Measurements from ENCODE around the gene ZMYND19.
"Not testable (repeated sequence)": the region's sequence is repeated elsewhere in the genome, so short reads cannot be mapped to it uniquely, and the experiment has no call there.

The ZMYND19 gene

GRCh38 chr9:137626464-137626863 is 36.2 kb upstream of the ZMYND19 start:
- Histone ChIP-seq H3K4me1 (no peaks in the 10 kb centered on the region), H2AFZ (no peak overlapping the region), H3K27ac (no peak overlapping the region), H3K4me2 (ENCODE audit: low read length) (no peak overlapping the region), H3K9me3 (ENCODE audit: control insufficient read depth, low read length) (no peaks in the 10 kb centered on the region), H3K9ac (no peak overlapping the region), H3K27me3 (ENCODE audit: control insufficient read depth, insufficient read depth, low read length) (no peaks in the 10 kb centered on the region), H3K36me3 (ENCODE audit: control insufficient read depth, insufficient read depth, low read length) (no peaks in the 10 kb centered on the region), H3K79me2 (peaks cover 57% of the 10 kb centered on the region), H3K4me3 (ENCODE audit: low read depth, low read length) (no peak overlapping the region)
- no peak for TF ChIP-seq CTCF (IDR thresholded peaks at IDR 0.05)

DNA sequence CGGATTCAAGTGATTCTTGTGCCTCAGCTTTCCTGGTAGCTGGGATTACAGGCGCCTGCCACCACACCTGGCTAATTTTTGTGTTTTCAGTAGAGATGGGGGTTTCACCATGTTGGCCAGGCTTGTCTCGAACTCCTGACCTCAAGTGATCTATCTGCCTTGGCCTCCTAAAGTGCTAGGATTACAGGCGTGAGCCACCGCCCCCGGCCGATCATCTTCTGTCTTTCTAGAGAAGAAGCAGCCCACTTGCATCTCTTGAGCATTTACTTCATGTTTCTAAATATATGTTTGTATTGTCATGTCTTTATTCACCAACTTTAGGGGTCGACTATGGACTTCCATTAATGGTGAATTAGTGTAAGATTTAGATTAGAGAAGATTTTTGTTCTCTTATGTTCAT is 31.9 kb upstream of the ZMYND19 start:
- H2AFZ ChIP-seq; H3K9ac ChIP-seq; H3K4me2 ChIP-seq (ENCODE audit: low read length); H3K9me3 ChIP-seq (ENCODE audit: control insufficient read depth, low read length); H3K27ac ChIP-seq; H3K4me1 ChIP-seq; H3K27me3 ChIP-seq (ENCODE audit: control insufficient read depth, insufficient read depth, low read length); H3K4me3 ChIP-seq (ENCODE audit: low read depth, low read length); H3K36me3 ChIP-seq (ENCODE audit: control insufficient read depth, insufficient read depth, low read length): not testable (repeated sequence)
- peaks cover 47% of the 10 kb centered on the region for H3K79me2 ChIP-seq

- no peaks in the 10 kb centered on the region for H3K4me1 ChIP-seq
- no peak overlapping the region for H3K27ac ChIP-seq
These were observed 30.9 kb upstream of the ZMYND19 start for GRCh38 chr9:137621131-137621757.

GRCh38 chr9:137620581-137620980 is 30.3 kb upstream of the ZMYND19 start:
- peaks cover 40% of the 10 kb centered on the region for H3K79me2 ChIP-seq
- no peak overlapping the region for H3K4me3 ChIP-seq (ENCODE audit: low read depth, low read length)
- H2AFZ ChIP-seq: no peak overlapping the region
- H3K27me3 ChIP-seq (ENCODE audit: control insufficient read depth, insufficient read depth, low read length): no peaks in the 10 kb centered on the region
- H3K4me1 ChIP-seq: no peaks in the 10 kb centered on the region
- H3K9me3 ChIP-seq (ENCODE audit: control insufficient read depth, low read length): no peaks in the 10 kb centered on the region
- H3K4me2 ChIP-seq (ENCODE audit: low read length): no peak overlapping the region
- no peak overlapping the region for H3K9ac ChIP-seq
- no peak overlapping the region for H3K27ac ChIP-seq
- no peaks in the 10 kb centered on the region for H3K36me3 ChIP-seq (ENCODE audit: control insufficient read depth, insufficient read depth, low read length)
- TF ChIP-seq CTCF (IDR thresholded peaks at IDR 0.05): no peak

More at GRCh38 chr9:137621131-137621757, 30.9 kb upstream of the ZMYND19 start:
- H3K27me3 ChIP-seq (ENCODE audit: control insufficient read depth, insufficient read depth, low read length): no peaks in the 10 kb centered on the region
- H3K9ac ChIP-seq: no peak overlapping the region
- H3K4me3 ChIP-seq (ENCODE audit: low read depth, low read length): no peak overlapping the region
- TF ChIP-seq CTCF (IDR thresholded peaks at IDR 0.05): no peak
- H3K79me2 ChIP-seq: peaks cover 40% of the 10 kb centered on the region
- H3K9me3 ChIP-seq (ENCODE audit: control insufficient read depth, low read length): no peaks in the 10 kb centered on the region
- H2AFZ ChIP-seq: no peak overlapping the region
- no peak overlapping the region for H3K4me2 ChIP-seq (ENCODE audit: low read length)
- no peaks in the 10 kb centered on the region for H3K36me3 ChIP-seq (ENCODE audit: control insufficient read depth, insufficient read depth, low read length)

DNA sequence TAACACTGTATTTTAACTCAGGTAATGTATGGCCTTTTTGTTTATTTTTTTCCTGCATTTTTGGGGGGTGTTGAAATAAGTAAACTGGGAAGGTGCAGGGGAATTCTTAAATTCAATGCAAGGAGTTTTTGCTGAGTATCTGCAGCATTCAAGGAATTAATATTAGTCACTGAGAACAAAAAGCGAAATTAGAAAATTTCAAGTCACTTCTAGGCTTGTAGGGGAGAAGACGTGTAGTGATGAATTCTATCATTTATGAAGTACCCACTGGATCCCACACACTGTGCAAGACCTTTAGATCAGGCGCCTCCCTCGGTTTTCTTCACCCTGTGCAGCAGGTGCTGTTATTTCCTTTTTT is 29.7 kb upstream of the ZMYND19 start:
- no peaks in the 10 kb centered on the region for H3K4me1 ChIP-seq
- H2AFZ ChIP-seq: no peak overlapping the region
- no peak for TF ChIP-seq CTCF (IDR thresholded peaks at IDR 0.05)
- peak overlapping the region; percentile 68 for H3K4me3 ChIP-seq (ENCODE audit: low read depth, low read length)
- H3K9me3 ChIP-seq (ENCODE audit: control insufficient read depth, low read length): no peaks in the 10 kb centered on the region
- H3K9ac ChIP-seq: no peak overlapping the region
- H3K27me3 ChIP-seq (ENCODE audit: control insufficient read depth, insufficient read depth, low read length): no peaks in the 10 kb centered on the region
- H3K36me3 ChIP-seq (ENCODE audit: control insufficient read depth, insufficient read depth, low read length): no peaks in the 10 kb centered on the region
- H3K27ac ChIP-seq: peak overlapping the region; percentile 64
- peak overlapping the region; percentile 82 for H3K4me2 ChIP-seq (ENCODE audit: low read length)
- peaks cover 36% of the 10 kb centered on the region for H3K79me2 ChIP-seq
